SK-N-DZ (cell line): Measurements from ENCODE around the gene ADO.

Source experiments
- DNase-seq: peaks from one replicate; pipeline ENCODE4 v3.0.0-alpha.2; 2015; ENCODE audit warnings: low spot score

ADO gene

DNA sequence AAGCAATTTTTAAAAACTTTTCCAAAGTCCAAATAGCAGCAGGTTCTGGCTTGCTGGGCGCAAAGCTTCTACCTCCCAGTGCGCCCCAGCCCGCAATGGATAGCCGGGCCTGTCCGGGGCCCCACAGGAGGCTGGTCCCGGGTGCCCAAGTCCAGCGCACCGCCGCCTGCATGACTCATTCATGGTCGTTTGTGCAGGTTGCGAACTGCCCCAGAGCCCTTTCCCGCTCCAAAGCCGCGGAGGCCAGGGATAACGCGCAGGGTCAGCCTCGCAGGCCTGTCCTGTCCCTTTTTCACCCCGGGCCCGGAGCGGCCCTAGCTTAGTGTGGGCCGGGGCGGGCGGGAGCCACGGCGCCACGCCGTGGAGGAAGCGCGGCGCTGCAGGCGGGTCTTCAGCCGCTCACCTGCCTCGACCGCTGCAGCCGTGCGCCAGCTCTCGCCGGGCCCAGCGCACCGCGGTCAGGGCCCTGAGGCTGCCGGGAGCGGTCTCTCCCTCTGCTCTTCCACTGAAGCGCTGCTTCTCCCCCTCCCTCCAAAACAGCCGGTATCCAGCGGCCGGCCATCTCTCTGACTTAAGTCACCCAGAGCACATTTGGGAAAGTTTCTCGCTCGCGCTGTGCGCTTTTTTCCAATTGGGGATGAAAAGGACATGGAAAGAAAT lies 13.4 kb downstream of the ADO start:
- DNase-seq: peak; percentile 62

- DNase-seq: peak; percentile 16
Measured at GRCh38 chr10:62818426-62819011, 14.0 kb downstream of the ADO start.

GRCh38 chr10:62819141-62819920 lies 14.8 kb downstream of the ADO start:
- no peak for DNase-seq

GRCh38 chr10:62820586-62820985 lies 16.1 kb downstream of the ADO start:
- peak; percentile 23 for DNase-seq

DNA sequence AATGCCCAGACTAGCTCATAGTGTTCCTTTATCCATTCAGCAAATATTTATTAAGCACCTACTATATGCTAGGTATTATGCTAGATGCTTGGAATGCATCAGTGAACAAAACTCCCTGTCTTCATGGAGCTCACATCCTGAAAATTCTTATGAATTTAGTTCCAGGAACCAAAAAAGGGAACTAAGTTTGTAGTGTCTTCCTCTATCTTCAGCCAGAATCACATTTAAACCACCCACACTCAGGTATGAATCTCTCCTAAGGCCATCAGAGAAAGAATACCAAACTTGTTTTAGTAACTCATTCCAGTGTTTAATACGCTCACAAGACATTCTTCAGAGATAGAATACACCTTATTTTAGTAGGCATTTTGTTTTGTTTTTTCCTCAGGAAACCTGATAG lies 21.8 kb downstream of the ADO start:
- no peak for DNase-seq

- no peak for DNase-seq
Measured at GRCh38 chr10:62829622-62830021, 25.1 kb downstream of the ADO start.

DNA sequence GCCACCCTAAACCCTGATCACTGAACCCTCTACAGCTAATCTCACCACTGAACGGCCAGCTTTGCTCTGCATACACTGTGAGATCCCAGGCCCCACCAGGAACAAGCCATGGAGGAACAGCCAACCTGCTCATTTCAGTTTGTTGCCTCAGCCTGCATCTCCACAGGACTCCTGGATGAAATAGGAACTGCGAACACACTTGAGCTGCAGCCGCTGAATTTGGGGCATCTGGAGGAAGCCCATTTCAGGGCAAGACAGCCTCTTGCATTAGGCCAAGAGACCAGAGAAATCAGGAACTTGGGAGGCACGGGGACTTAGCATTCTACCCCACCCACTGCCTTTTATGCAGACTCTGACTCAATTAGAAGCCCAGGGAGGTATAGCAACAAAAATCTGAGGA lies 26.2 kb downstream of the ADO start:
- no peak for DNase-seq

DNA sequence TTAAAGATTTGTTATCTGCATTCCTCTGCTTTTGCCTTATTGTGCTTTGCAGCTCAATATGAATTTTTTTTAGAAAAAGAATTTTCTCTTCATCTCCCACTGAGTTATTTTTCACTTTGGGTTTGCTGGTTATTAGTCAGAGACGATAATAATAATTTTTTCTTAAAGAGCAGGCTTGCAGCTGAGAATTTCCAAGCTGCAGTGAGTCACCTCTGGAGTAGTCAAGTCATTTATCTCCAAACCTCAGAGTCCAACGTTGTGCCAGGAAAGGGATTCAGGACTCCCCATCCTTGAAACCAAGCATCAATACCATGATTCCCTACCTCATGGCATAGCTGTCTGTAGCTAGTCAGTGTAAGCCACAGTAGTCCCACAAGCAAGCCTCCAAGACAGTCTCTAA lies 26.8 kb downstream of the ADO start:
- DNase-seq: no peak

- DNase-seq: no peak
Measured at GRCh38 chr10:62839590-62839989, 35.1 kb downstream of the ADO start.

DNA sequence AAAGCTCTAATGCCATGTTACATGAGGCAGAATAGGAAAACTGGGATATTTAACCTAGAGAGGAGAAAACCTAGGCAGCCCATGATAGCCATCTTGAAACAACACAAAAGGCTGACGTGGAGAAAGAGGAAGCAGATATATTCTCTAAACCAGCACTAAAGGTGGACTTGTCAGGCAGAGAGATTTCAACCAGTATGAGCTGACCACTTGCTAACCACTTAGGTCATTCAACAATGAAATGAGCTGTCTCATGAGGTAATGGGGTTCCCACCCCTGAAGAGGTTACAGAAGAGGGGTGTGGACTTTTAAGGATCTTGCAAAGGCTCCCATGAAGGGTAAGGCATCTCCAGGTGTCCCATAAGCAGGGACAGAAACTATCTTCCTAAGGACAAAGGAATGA lies 38.5 kb downstream of the ADO start:
- no peak for DNase-seq

- no peak for DNase-seq
Measured at GRCh38 chr10:62843600-62843999, 39.1 kb downstream of the ADO start.

DNA sequence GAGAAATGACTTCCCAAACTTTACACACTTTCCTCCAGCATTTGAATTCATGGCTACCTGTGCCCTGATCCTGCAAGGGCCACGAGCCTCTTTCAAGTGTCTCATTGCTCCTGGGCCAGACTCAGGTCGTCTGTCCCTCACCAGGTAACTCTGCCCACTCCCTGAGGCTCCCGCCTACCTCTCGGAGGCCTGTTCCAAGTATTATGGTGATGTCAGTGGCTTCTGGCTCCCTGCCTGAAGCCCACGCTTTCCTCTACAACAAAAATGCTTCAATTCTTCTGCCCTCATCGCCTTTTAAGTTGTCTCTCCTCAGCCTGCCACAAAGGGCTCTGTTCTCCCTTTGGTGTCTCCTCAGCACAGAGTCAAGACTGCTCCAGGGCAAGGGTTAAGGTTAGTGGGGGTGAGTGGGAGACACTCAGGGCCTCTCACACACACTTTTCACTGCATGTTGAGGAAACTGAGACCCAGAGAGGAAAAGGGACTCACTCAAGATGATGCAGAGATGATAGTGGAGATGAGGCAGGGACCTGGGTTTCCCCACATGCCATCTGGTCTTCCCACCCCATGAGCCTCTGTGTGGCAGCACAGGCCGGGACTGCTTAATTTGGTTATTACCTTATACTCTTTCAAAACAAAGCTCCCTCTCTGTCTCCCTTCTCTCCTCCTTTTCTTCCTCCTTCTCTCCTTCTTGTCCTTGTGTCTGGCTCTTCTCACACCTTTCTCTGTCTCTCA lies 39.9 kb downstream of the ADO start:
- peak; percentile 18 for DNase-seq

DNA sequence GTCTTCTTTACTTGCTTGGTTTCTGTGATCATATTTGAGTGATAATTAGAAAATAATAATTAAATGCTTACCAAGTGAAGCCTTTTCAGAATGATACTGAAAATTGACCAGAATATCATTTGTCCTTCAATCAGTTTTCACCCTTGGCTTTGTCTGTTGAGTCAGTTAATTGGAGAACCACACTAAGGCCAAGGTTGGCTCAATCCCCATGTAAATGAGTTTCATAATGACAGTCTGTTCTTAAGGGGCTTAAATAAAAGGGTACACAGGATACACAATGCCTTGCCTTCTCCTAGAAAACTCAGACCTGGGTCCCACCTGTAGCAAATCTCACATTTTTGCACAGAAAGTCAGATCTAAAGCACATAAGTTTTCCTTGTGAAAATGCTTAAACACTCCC lies 42.9 kb downstream of the ADO start:
- DNase-seq: no peak

GRCh38 chr10:62850646-62851045 lies 46.1 kb downstream of the ADO start:
- DNase-seq: no peak

GRCh38 chr10:62851442-62851841 lies 46.9 kb downstream of the ADO start:
- no peak for DNase-seq

GRCh38 chr10:62852961-62853702 lies 48.6 kb downstream of the ADO start:
- no peak for DNase-seq

GRCh38 chr10:62853710-62854109 lies 49.2 kb downstream of the ADO start:
- DNase-seq: no peak

DNA sequence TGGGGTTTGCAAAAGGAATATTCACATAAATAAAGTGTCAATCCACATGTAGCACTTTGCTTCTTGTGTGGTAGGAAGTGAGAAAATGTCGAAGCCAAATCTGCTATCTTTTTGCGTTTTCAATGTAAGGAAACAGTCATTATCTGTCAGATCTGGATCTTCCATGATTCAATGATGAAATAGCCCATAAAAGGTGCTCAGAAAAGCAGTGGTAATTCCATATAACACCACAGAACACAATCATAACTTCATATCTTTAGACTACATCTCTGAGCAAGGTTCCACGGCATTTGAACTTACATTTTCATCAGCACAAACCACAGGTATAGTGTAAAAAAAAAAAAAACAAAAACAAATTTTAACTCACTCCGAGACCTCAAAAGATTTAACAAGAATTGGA lies 51.5 kb downstream of the ADO start:
- DNase-seq: no peak
